HG02642 (cell line): Measurements from ENCODE around the gene LRRC4C.

ENCODE experiments used
- ATAC-seq: cut with Tn5 transposase; IDR thresholded peaks from one replicate; pipeline ENCODE4 v1.9.1; 2021; ENCODE audit warnings: mild to moderate bottlenecking; ENCODE audit not compliant: unreplicated experiment, poor library complexity

The LRRC4C gene

GRCh38 chr11:40338739-40339138, 1120.7 kb downstream of the LRRC4C start:
- ATAC-seq, result no peak

GRCh38 chr11:40338062-40338461, 1121.4 kb downstream of the LRRC4C start:
- no peak for ATAC-seq

- no peak for ATAC-seq
These were observed 1122.3 kb downstream of the LRRC4C start for GRCh38 chr11:40337118-40337517.

- no peak for ATAC-seq
These were observed 1130.4 kb downstream of the LRRC4C start for GRCh38 chr11:40328890-40329614.

GRCh38 chr11:40323241-40323640, 1136.2 kb downstream of the LRRC4C start:
- no peak for ATAC-seq

GRCh38 chr11:40321537-40321936, 1137.9 kb downstream of the LRRC4C start:
- ATAC-seq, result no peak

- ATAC-seq, result no peak
These were observed 1143.3 kb downstream of the LRRC4C start for GRCh38 chr11:40316171-40316570.

- ATAC-seq, result no peak
These were observed 1144.3 kb downstream of the LRRC4C start for GRCh38 chr11:40315122-40315521.

GRCh38 chr11:40314327-40314726, 1145.1 kb downstream of the LRRC4C start:
- no peak for ATAC-seq

- ATAC-seq, result peak; percentile 89
These were observed 1152.4 kb downstream of the LRRC4C start for GRCh38 chr11:40306938-40307548.

- ATAC-seq, result no peak
These were observed 1156.8 kb downstream of the LRRC4C start for GRCh38 chr11:40302669-40303068.

GRCh38 chr11:40295466-40295865, 1164.0 kb downstream of the LRRC4C start:
- ATAC-seq, result no peak

- no peak for ATAC-seq
These were observed 1164.7 kb downstream of the LRRC4C start for GRCh38 chr11:40294741-40295140.

GRCh38 chr11:40294349-40294735, 1165.1 kb downstream of the LRRC4C start:
- peak; percentile 22 for ATAC-seq

- peak; percentile 98 for ATAC-seq
These were observed 1165.7 kb downstream of the LRRC4C start for GRCh38 chr11:40293655-40294348.

GRCh38 chr11:40292721-40293508, 1166.5 kb downstream of the LRRC4C start:
- ATAC-seq, result no peak

- no peak for ATAC-seq
These were observed 1167.7 kb downstream of the LRRC4C start for GRCh38 chr11:40291741-40292140.

- no peak for ATAC-seq
These were observed 1168.1 kb downstream of the LRRC4C start for GRCh38 chr11:40291329-40291728.

GRCh38 chr11:40290171-40290631, 1169.3 kb downstream of the LRRC4C start:
- ATAC-seq, result no peak

GRCh38 chr11:40289370-40289769, 1170.1 kb downstream of the LRRC4C start:
- no peak for ATAC-seq
